Suppressor macrophage treated with lipopolysaccharide for 1 hour (primary cell): ENCODE results near the gene SH3GL3.

Experiments used
- DNase-seq, 3 donors: peaks; one replicate each; pipeline ENCODE4 v3.0.0-alpha.2; 2020 to 2022

Gene SH3GL3, protein sequence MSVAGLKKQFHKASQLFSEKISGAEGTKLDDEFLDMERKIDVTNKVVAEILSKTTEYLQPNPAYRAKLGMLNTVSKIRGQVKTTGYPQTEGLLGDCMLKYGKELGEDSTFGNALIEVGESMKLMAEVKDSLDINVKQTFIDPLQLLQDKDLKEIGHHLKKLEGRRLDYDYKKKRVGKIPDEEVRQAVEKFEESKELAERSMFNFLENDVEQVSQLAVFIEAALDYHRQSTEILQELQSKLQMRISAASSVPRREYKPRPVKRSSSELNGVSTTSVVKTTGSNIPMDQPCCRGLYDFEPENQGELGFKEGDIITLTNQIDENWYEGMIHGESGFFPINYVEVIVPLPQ

DNA sequence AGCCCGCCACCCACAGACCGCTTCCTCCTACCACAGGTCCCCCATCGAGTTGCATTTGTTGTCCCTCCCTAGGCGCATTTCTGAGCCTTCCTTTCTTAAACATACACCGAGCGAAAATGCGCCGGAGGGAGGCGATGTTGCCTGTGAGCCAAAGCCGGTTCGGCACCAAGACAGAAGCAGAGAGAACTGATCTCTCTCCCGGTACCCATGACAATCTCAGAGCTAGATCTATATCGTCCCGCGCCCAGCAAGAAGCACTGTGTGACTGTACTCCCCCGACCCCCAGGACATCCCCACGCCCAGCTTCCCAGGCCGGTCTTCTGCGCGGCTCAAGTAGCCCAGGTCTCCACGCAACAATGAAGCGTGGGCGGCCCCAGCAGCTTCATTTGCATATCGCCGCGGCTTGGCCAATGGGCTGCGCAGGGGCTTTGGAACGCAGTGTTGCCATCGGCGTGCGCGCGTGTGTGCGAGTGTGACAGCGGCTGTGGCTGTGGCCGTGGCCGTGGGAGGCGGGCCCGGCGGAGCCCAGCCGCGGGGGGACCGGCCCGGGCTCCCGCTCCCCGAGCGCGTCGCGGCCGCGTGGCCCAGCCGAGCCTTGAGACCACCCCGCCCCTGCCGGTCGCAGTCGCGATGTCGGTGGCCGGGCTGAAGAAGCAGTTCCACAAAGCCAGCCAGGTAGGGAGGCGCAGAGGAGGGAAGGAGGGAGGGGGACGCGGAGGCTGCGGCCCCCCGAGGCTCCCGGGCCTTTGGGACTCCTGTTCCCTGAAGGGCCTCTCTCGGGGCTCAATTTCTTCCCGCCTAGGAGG is at the start of gene SH3GL3:
Gene SH3GL3 (plus strand): TSS at position 438 of the 806 bp plus-strand sequence. CDS start 193 bp downstream, at position 631.
- DNase-seq, result peak; percentile 77 to 86 (median 78)

DNA sequence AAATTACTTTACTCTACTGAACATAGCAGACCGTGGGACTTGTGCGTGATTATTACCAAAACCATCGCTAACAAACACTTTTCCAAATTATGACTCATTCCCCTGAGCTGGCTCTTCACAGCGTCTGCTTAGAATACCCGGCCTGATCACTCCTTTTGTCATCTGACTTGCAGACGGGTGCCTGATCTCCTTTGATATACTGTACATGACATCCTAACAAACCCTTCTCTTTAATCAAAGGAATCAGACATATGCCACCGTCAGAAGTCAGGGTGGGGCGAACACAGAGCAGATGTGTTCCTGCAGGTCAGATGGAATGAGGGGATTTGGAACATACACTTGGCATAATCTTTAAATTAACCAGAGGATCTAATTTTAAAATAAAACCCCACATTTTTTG is 48.5 kb upstream of the SH3GL3 start:
- DNase-seq, result no peak

DNA sequence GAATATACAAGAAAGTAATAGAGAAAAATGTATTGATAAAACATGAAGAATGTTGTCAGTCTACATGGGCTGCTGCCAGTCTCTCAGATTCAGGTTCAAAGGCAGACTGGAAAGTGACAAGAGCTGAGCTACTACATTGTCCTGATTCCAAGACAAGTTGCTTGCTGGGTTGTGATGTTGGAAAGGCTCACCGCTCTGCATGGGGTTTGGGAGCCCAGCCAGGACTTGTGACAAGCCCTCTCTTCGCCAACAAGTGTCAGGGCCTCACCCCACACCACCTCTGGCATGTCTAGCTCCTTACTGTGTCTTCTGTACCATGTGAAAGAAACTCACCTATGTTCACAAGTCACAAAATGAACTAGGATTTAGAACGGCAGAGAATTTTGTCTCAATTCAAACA is 43.0 kb upstream of the SH3GL3 start:
- DNase-seq, result no peak

DNA sequence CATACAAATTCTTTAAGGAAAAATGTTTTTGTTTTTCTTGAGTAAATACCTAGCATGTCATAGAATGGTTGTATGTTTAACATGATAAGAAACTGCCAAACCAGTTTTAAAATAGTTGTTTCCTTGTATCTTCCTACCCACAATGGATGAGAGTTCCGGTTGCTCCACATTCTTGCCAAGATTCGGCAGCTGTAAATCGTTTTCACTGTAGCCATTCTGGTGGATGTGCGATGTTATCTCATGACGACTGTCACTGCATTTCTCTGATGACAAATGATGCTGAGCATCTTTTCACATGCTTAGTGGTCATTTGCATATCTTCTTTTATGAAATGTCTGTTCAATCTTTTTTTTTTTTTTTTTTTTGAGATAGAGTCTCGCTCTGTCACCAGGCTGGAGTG is 36.6 kb upstream of the SH3GL3 start:
- DNase-seq, result no peak

DNA sequence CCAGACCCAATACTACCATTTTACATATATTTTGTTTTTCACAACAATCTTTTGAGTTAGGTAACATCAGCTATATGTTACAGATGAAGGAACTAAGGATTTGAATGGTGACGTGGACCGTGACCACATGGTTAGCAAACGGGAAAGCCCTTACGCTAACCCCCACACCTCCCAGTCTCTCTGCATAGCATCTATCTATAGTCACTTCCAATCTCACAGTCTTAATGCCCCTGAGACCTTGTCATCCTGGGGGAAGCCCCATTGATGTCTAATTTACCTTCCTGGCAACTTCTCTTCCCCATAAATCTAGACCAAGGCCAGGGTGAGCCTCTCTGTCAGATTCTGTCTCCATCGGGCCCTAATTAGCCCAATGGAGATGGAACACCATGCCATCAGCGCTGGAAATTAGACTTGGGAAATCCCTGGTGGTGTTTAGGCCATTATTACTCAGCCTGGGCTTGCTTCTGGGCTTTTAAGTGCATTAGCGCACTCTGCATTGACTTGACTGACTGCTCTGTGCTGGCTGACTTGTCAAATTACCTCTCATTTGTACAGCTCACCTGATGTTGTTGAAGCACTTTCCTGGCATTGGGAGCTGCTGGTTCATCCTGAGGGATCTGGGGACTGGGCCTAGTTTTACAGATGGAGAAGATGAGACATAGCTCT is 34.0 kb upstream of the SH3GL3 start:
- DNase-seq, result no peak

DNA sequence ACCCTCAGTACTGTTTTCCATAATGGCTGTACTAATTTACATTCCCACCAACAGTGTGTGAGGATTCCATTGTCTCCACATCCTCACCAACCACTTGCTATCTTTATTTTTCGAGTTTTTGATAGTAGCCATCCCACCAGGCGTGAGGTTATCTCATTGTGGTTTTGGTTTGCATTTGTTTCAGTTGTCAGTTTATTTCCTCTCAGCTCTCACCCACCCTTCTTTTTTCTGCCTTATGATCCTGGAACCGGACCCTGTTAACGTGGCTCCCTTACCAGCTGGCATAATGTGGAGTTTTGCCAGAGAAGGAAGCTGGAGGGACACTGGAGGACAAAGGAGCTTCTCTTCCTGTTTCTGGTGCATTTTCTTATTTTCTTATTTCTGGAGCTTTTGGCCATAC is 25.1 kb upstream of the SH3GL3 start:
- no peak for DNase-seq

DNA sequence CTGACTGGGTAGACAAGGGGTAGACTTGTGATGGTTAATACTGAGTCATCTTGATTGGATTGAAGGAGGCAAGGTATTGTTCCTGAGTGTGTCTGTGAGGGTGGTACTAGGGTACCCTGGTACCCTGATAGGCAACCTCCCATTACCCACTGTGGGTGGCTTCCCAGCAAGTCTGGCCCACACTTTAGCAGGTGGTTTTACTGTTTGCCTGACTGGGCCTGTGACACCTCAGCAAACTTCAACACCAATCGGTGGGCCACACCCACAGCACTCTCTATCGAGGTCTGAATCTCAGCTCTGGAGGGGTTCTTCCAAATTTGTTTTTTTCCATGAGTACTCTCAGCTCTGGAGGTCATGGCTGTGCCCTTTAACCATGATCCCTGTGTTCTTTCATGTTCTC is 24.6 kb upstream of the SH3GL3 start:
- no peak for DNase-seq

DNA sequence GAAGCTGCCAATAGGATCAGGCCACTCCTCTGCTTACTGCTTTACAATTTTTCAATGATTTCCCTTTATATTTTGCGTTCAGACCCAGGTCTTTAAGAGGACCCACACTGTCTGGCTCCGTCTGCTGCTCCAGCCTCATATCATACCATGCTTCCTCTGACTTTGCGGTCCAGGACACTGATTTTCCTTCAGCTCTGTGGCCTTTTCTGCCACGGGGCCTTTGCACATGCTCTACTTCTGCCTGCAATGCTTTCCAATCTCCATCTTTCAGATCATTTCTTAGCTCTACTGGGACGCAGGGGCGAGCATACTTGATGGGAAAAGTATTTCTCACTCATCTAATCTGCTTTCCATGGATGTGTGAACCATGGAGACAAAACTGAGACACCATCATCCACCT is 23.0 kb upstream of the SH3GL3 start:
- no peak for DNase-seq

DNA sequence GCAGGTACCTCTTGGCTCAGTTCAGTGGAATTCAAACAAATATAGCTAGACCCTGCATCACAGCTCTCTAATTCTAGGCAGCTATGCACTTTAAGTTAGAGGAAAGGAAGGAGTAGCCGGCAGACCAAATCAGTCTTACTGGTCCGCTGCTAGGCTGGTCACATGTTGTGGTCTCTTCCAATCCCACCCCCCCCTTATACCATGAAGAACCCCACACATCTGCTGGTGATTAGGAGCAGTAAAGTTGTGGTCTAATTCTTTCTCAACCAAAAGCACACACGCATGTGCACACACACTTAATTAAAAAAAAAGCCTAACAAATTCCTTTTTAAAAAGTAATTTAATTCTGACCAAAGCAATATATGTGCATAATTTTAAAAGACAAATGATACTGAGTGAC is 16.7 kb upstream of the SH3GL3 start:
- no peak for DNase-seq

DNA sequence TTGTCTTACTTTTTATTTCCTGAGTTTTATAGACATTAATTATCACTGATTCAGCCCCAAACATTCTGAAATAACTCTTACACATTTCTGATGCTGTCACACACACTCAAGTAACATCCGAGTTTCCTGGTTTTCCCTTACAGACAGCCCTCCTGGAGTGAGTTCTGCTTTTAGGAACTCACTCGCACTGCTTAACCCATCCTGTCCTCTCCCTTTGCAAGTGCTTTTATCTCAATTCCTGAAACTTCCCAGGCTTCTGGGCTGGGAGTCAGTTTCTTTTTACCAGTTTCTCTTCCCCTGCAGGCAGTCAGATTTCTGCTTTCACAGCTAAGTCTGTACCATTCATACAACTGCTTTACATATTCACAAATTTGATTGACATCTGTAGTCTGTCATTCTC is 15.6 kb upstream of the SH3GL3 start:
- peak; percentile 23 to 50 (median 33) for DNase-seq

DNA sequence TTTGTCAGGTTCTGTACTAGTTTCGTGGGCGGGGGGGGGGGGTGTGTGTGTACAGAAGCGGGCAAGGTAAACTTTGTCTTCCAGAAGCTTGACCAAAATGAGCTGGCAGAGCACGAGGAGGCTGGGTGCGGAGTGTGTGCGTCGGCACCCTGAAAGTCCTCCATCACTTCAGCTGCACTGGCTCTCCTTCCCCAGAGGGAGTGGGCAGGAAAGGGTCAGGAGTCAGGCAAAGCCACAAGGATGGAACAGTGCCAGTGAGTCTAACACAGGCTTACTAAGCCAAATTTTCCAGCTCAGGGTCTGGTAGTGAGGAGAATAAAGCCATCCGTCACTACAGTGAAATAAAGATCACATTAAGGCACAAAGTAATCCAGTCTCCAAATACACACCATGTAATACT is 11.9 kb upstream of the SH3GL3 start:
- no peak for DNase-seq

DNA sequence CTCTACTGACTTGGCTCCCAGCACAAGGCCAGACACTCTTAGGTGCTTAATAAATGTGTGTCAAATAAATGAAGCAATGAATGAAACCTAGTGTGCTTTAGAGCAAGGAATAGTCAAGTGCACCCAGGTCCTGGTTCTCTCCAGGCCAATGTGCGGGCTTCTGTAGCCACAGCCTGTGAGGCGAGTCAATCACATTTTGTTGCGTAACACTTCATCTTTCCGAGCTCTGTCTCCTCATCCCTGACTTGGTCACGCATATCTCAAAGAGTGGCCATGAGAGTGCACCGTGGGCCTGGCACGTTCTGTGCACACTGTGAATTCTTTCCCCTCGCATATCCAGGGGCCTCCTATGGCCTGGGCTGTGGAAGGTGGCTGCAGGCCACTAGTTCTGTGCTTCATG is 11.4 kb upstream of the SH3GL3 start:
- no peak for DNase-seq

DNA sequence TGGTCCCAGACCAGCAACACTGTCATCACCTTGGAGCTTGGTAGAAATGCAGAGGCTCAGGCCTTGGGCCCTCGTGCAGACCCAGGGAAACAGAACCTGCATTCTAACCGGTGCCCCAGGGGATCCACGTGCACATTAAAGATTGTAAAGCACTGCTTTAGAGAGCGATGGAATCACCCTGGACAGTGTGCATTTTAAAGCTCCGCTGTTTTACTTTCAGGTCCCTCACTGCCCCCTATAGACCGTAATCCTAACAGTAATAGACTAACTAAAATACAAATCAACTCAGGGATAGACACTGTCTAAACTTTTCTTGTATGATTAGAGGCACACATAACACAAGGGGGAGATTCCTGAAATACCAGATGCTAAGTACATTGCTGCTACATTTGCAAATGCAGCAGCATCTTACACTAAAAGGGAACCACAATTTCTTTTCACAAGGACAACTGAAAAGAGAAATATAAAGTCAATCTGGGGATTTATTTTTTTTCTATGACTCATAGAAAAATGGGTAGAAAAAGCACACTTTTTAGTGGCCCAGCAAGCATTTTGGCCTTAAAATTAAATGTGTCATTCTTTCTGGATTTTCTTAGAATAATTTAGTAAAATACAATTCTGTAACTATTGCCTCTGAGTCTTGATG is 10.5 kb upstream of the SH3GL3 start:
- DNase-seq, result peak; percentile 43 to 53 (median 53)

DNA sequence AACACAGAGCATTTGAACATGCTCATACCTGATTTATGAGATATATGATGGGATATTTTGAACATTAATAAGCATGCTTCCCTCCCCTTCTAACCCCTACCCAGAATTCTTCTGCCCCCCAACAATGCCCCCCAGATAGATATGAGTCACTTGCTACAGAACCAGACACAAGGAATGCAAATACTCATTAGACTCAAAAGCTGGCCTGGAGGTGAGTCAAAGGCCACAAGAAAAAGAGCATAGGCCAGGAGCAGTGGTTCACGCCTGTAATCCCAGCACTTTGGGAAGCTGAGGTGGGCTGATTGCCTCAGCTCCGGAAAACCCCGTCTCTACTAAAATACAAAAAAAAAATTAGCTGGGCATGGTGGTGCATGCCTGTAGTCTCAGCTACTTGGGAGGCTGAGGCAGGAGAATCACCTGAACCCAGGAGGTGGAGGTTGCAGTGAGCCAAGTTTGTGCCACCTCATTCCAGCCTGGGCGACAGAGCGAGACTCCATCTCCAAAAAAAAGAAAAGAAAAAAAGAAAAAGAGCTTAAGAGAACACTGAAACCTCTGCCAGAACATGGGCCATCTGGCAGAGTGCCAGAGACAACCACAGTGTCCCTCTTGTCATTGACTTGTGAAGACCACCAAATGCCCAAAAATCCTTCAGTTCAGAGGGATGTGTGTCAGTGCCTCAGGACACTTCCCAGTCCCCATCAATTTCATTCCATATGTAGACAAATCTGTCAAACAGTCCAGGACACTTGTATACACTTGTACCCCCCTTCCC is 3.9 kb upstream of the SH3GL3 start:
- DNase-seq, result no peak

DNA sequence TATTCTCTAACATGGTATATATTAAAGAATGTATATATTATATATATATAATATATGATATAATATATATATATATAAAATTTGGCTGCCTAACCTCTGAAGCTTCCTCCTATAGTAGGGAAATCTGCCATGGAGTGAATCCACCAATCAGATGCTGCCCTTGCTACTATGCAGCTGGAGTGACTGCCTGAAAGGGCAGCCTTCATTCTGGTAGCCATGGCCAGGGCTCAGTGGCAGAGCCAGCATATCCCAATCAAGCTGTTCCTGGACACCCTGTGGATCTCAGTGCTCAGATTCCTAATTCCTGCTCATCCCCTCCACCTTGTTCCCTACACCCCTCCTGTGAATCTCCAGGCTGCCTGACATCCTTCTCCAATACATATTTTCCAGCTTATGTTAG is 2.2 kb upstream of the SH3GL3 start:
- DNase-seq, result no peak

DNA sequence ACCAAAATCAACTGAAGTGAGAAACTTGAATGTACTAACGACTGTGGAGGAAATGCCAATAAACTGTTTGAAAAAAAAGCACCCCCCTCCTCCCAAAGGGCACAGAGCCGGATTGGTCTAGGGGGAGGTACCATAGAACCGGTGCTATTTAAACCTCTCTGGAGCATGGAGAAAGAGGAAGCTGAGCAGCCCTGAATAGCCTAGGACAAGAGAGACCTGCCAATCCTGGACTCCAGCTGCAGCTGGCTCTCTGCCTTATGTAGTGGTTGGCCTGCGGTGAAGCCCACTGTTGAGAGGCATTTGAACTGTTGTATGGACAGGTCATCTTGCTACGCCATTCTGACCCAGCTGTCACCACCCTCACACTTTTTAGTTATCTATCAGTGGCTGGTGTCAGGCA is 1.5 kb upstream of the SH3GL3 start:
- DNase-seq, result no peak

DNA sequence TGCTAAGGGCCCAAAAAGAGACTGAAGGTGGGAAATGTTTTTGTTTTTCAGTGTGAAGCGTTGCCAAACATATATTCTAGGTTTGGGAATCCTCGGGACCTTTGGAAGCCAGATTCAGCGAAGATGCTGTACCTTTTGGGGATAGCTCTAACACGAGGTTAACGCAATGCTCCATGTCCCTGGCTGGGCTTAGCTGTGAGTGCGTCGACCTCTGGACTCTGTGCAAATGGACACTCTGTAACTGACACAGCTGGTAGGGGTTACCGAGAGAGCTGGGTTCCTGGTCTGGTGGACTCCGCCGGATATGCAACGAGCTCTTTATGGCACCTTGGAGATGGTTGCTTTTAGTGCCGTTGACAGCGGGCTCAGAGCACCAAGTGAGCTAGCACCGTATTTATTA is 724 bp upstream of the SH3GL3 start:
- DNase-seq, result no peak

DNA sequence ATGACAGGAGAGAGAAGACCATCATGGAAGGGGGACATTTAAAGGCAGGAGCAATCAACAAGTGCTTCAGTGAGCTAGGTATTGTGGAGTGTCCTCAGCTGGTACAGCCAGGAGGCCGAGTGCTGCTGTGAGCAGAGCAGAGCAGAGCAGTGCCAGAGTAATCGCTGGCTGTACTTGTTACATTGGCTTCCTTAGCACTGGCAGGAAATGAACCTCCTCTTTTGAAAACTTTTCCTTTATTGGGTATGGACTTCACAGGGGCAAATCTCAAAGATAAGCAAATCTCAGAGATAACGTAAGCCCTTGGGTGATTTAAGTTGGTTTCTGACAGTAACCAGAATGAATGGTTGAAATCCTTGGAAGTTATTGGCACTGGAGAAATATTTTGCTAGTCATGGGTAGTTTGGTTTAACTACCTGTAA is 2.1 kb downstream of the SH3GL3 start:
- no peak for DNase-seq

DNA sequence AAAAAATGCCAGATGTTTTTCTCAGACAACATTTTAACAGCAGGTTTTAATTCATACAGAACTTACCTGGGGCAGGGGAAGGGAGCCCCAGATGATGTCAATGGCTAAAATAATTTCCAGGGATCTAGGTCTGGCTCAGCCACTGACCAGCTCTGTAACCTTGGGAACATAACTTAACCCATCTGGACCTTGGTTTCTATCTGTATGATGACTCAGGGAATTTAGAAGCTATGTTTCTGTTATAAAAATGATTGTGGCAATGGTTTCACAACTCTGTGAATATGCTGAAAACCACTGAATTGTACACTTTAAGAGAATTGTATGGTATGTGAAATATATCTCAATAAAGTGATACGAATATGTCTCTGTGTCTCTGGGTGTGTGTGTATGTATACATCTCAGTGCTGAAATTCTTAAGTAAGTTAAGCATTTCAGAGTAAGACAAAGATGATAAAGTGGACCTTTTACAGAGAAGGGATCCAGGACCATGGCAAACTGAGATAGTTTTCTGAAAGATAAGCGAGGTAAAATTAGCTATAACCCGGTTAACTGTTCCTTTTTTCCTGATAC is 2.9 kb downstream of the SH3GL3 start:
- peak in 1 of 3 donors; percentile 5 for DNase-seq

DNA sequence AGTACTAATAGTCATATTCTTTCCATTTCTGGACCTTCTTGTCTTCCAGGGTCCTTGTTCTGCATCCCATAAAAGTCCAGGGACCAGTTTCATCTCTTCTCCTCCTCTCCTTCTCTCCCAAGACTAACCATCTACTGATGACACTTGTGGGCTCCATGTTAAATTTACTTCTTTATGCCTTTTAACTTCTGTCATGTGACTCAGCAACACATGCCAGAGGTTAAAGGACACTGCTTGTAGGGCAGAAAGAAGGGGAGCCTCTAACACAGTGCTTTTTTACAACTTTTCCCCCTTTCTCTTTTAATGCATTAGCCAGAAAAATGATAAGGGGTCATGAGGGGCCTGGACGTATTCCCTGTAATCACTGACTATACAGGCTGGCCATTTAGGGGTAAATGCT is 10.0 kb downstream of the SH3GL3 start:
- no peak for DNase-seq

DNA sequence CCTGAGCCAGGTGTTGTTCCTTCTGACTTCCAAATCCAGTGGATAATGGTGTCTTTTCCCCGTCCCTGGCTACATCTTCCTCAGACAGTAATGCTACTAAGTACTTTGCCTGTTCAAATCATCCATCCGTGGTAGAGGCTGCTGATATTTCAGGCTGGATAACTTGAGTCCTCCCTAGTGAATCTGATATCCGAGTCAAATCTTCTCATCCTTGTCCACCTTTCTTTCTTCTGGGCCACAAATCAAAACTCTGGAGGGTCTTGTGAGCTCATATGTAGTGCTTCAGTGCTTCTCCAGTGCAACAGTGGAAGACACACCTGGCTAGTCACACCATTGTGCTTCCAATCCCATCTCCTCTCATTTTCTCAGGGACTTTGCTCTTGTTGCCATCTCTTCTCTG is 11.2 kb downstream of the SH3GL3 start:
- DNase-seq, result no peak

DNA sequence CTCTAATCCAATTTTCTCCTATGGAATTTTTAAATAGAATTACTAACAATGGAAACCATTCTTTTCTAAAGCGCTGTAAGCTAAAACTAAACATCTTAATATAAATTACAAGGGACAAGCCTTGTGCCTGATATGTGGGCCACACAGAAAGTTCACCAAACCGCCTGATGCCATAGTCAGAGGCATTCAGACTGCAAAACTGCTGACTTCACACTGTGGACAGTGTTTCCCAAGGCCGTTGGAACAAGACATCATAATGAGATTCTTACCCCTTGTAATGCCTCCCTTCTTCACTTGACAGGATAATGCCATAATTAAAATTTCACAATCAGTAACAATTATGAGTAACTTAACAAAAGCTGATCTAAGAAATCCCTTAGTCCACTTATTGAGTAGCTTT is 14.9 kb downstream of the SH3GL3 start:
- DNase-seq, result no peak
